Mesenchymal stem cell (in vitro differentiated cells and primary cell): Measurements from ENCODE around the gene NPPA.

ENCODE experiments used
- DNase-seq: peaks from one replicate; pipeline ENCODE4 v3.0.0-alpha.2; 2013
- H2AFZ ChIP-seq: one replicate; pipeline ENCODE4 v1.6.1; 2013; ENCODE audit warnings: low read depth, mild to moderate bottlenecking, control low read depth, inconsistent platforms, low read length, moderate library complexity
- H2AK5ac ChIP-seq: 2 replicates; pipeline ENCODE4 v1.6.1; 2013; ENCODE audit warnings: low read length, moderate library complexity, mild to moderate bottlenecking, inconsistent platforms; ENCODE audit not compliant: severe bottlenecking
- H2BK120ac ChIP-seq: one replicate; pipeline ENCODE4 v1.6.1; 2013; ENCODE audit warnings: low read depth, mild to moderate bottlenecking, inconsistent platforms, low read length, moderate library complexity
- H2BK12ac ChIP-seq, 2 experiments: one replicate each; pipeline ENCODE4 v1.6.1; 2013; ENCODE audit warnings: inconsistent platforms in 2 of 2, low read length in 2 of 2, mild to moderate bottlenecking in 2 of 2, moderate library complexity in 2 of 2, control low read depth in 1 of 2
- H2BK15ac ChIP-seq: one replicate; pipeline ENCODE4 v1.6.1; 2013; ENCODE audit warnings: mild to moderate bottlenecking, low read depth, inconsistent platforms; ENCODE audit not compliant: poor library complexity, severe bottlenecking
- H2BK5ac ChIP-seq: 2 replicates; pipeline ENCODE4 v1.6.1; 2013; ENCODE audit warnings: low read depth, mild to moderate bottlenecking, low read length, control low read depth, inconsistent platforms; ENCODE audit not compliant: poor library complexity, severe bottlenecking
- H3K14ac ChIP-seq, 2 experiments: one replicate each; pipeline ENCODE4 v1.6.1; 2013; ENCODE audit warnings: inconsistent platforms in 2 of 2, low read length in 2 of 2, control low read depth in 1 of 2, mild to moderate bottlenecking in 1 of 2, moderate library complexity in 1 of 2
- H3K18ac ChIP-seq, 2 experiments: one replicate each; pipeline ENCODE4 v1.6.1; 2013; ENCODE audit warnings: inconsistent platforms in 2 of 2, low read length in 2 of 2, control low read depth in 1 of 2, low read depth in 1 of 2, mild to moderate bottlenecking in 1 of 2
- H3K23ac ChIP-seq, 2 experiments: one replicate each; pipeline ENCODE4 v1.6.1; 2013; ENCODE audit warnings: inconsistent platforms in 2 of 2, low read length in 2 of 2, mild to moderate bottlenecking in 2 of 2, moderate library complexity in 2 of 2, control low read depth in 1 of 2
- H3K27ac ChIP-seq: 2 replicates; pipeline ENCODE4 v1.5.1; 2013; ENCODE audit warnings: mild to moderate bottlenecking, moderate library complexity, low read length, control low read depth, inconsistent platforms; ENCODE audit not compliant: poor library complexity, severe bottlenecking
- H3K27me3 ChIP-seq, 2 experiments: 2 replicates each; pipeline versions ENCODE4 v1.6.1 to v1.7.0; 2013; ENCODE audit warnings: low read length in 2 of 2, mild to moderate bottlenecking in 2 of 2, moderate library complexity in 2 of 2, control low read depth in 1 of 2, inconsistent platforms in 1 of 2; ENCODE audit not compliant: control insufficient read depth in 1 of 2, insufficient read depth in 1 of 2
- H3K36me3 ChIP-seq, 2 experiments: 2 replicates each; pipeline versions ENCODE4 v1.6.1 to v1.7.0; 2013; ENCODE audit warnings: low read length in 2 of 2, control low read depth in 1 of 2, inconsistent platforms in 1 of 2, low read depth in 1 of 2, mild to moderate bottlenecking in 1 of 2; ENCODE audit not compliant: insufficient read depth in 2 of 2, control insufficient read depth in 1 of 2
- H3K4ac ChIP-seq, 2 experiments: one replicate each; pipeline ENCODE4 v1.6.1; 2013; ENCODE audit warnings: inconsistent platforms in 2 of 2, low read length in 2 of 2, mild to moderate bottlenecking in 2 of 2, moderate library complexity in 2 of 2, control low read depth in 1 of 2, low read depth in 1 of 2
- H3K4me1 ChIP-seq: 2 replicates; pipeline ENCODE4 v1.6.1; 2013; ENCODE audit warnings: low read depth, low read length, control low read depth; ENCODE audit not compliant: control insufficient read depth, insufficient read depth
- H3K4me2 ChIP-seq: 2 replicates; pipeline ENCODE4 v1.6.1; 2013; ENCODE audit warnings: low read length, mild to moderate bottlenecking, inconsistent platforms; ENCODE audit not compliant: poor library complexity, severe bottlenecking
- H3K4me3 ChIP-seq, 2 experiments: 2 replicates each; pipeline versions ENCODE4 v1.5.1 to v1.7.0; 2013; ENCODE audit warnings: low read length in 2 of 2, mild to moderate bottlenecking in 2 of 2, control low read depth in 1 of 2, low read depth in 1 of 2; ENCODE audit not compliant: insufficient read depth in 1 of 2
- H3K79me1 ChIP-seq: replicated peaks from 2 replicates; pipeline ENCODE4 v1.6.1; 2013; ENCODE audit warnings: mild to moderate bottlenecking, control low read depth, low read length, inconsistent platforms; ENCODE audit not compliant: poor library complexity, severe bottlenecking
- H3K9ac ChIP-seq: 2 replicates; pipeline ENCODE4 v1.7.0; 2013; ENCODE audit warnings: mild to moderate bottlenecking, low read length, moderate library complexity
- H3K9me3 ChIP-seq: 2 replicates; pipeline ENCODE4 v1.7.0; 2013; ENCODE audit warnings: mild to moderate bottlenecking, low read length; ENCODE audit not compliant: control insufficient read depth
- H4K8ac ChIP-seq: one replicate; pipeline ENCODE4 v1.6.1; 2013; ENCODE audit warnings: inconsistent platforms, mild to moderate bottlenecking, low read length, moderate library complexity
- H4K91ac ChIP-seq: one replicate; pipeline ENCODE4 v1.6.1; 2013; ENCODE audit warnings: mild to moderate bottlenecking, low read length, inconsistent platforms
- WGBS: methylation state at CpG from one replicate; pipeline ENCODE4 v1.1.7; 2013; ENCODE audit warnings: mixed read lengths; 5-methylcytosine and 5-hydroxymethylcytosine counted together

Gene NPPA

GRCh38 chr1:11802616-11802972 is 45.0 kb downstream of the NPPA start:
- Histone ChIP-seq H2BK120ac (no peak overlapping the region), H3K14ac (no peak overlapping the region), H3K4me2 (peak overlapping the region; percentile 89), H2AFZ (no peak overlapping the region), H3K79me1 (peaks cover 8% of the 10 kb centered on the region), H4K8ac (no peak overlapping the region), H3K23ac (no peak overlapping the region), H3K27me3 (no peaks in the 10 kb centered on the region), H3K9ac (peak overlapping the region; percentile 94), H3K27ac (peak overlapping the region; percentile 22), H3K4me3 (peak overlapping the region; percentile 63 to 96), H4K91ac (peak overlapping the region; percentile 2), H3K18ac (peak overlapping the region in 1 of 2 experiments; percentile 99), H3K4ac (peak overlapping the region in 1 of 2 experiments; percentile 92), H3K4me1 (peaks cover 38% of the 10 kb centered on the region), H2BK5ac (no peak overlapping the region), H2AK5ac (no peak overlapping the region), H3K36me3 (peaks cover 21 to 42% of the 10 kb centered on the region in 2 experiments), H2BK12ac (no peak overlapping the region), H2BK15ac (no peak overlapping the region), H3K9me3 (no peaks in the 10 kb centered on the region)
- DNase-seq: peak; percentile 45
- 19% methylated on average over 6 of the region's 6 CpGs for WGBS

- no peak overlapping the region for H2AK5ac ChIP-seq
- no peak for DNase-seq
- H3K4me1 ChIP-seq: peaks cover 42% of the 10 kb centered on the region
- no peak overlapping the region for H3K23ac ChIP-seq
- no peak overlapping the region for H3K14ac ChIP-seq
- no peak overlapping the region for H2BK120ac ChIP-seq
- no peak overlapping the region for H3K4ac ChIP-seq
- no peak overlapping the region for H2AFZ ChIP-seq
- no peaks in the 10 kb centered on the region for H3K27me3 ChIP-seq
- no peak overlapping the region for H3K9ac ChIP-seq
- 89% methylated on average over 21 of the region's 21 CpGs for WGBS
- no peak overlapping the region for H3K18ac ChIP-seq
- H2BK5ac ChIP-seq: no peak overlapping the region
- H2BK15ac ChIP-seq: no peak overlapping the region
- H3K9me3 ChIP-seq: no peaks in the 10 kb centered on the region
- peak overlapping the region in 1 of 2 experiments; percentile 96 for H3K4me3 ChIP-seq
- H4K91ac ChIP-seq: no peak overlapping the region
- H3K79me1 ChIP-seq: peaks cover 8% of the 10 kb centered on the region
- H3K4me2 ChIP-seq: no peak overlapping the region
- no peak overlapping the region for H4K8ac ChIP-seq
- H2BK12ac ChIP-seq: no peak overlapping the region
- H3K27ac ChIP-seq: no peak overlapping the region
- H3K36me3 ChIP-seq: peaks cover 26 to 43% of the 10 kb centered on the region in 2 experiments
These were observed 46.7 kb downstream of the NPPA start for GRCh38 chr1:11800756-11801433.

GRCh38 chr1:11800391-11800755 is 47.2 kb downstream of the NPPA start:
- Histone ChIP-seq H3K9me3 (no peaks in the 10 kb centered on the region), H3K27ac (no peak overlapping the region), H3K4me2 (no peak overlapping the region), H3K23ac (no peak overlapping the region), H3K36me3 (peaks cover 30 to 48% of the 10 kb centered on the region in 2 experiments), H2BK5ac (no peak overlapping the region), H3K14ac (no peak overlapping the region), H3K27me3 (no peaks in the 10 kb centered on the region), H2AK5ac (no peak overlapping the region), H3K4me3 (no peak overlapping the region), H4K8ac (no peak overlapping the region), H4K91ac (no peak overlapping the region), H2BK15ac (no peak overlapping the region), H3K9ac (no peak overlapping the region), H2BK12ac (no peak overlapping the region), H2AFZ (no peak overlapping the region), H2BK120ac (no peak overlapping the region), H3K79me1 (peaks cover 8% of the 10 kb centered on the region), H3K4me1 (peaks cover 42% of the 10 kb centered on the region), H3K4ac (no peak overlapping the region), H3K18ac (no peak overlapping the region)
- DNase-seq: no peak
- WGBS: 98% methylated on average over 8 of the region's 8 CpGs

GRCh38 chr1:11799896-11800295 is 47.7 kb downstream of the NPPA start:
- Histone ChIP-seq H2BK120ac (no peak overlapping the region), H2BK12ac (no peak overlapping the region), H3K4me1 (peaks cover 42% of the 10 kb centered on the region), H3K14ac (no peak overlapping the region), H3K4ac (no peak overlapping the region), H3K4me2 (no peak overlapping the region), H3K27ac (no peak overlapping the region), H2BK5ac (no peak overlapping the region), H3K23ac (no peak overlapping the region), H2AFZ (no peak overlapping the region), H4K91ac (no peak overlapping the region), H3K9me3 (no peaks in the 10 kb centered on the region), H3K79me1 (peaks cover 8% of the 10 kb centered on the region), H3K27me3 (no peaks in the 10 kb centered on the region), H3K18ac (no peak overlapping the region), H2AK5ac (no peak overlapping the region), H3K4me3 (no peak overlapping the region), H2BK15ac (no peak overlapping the region), H3K36me3 (peaks cover 35 to 53% of the 10 kb centered on the region in 2 experiments), H3K9ac (no peak overlapping the region), H4K8ac (no peak overlapping the region)
- DNase-seq: no peak
- 97% methylated on average over 9 of the region's 9 CpGs for WGBS
